22Rv1 (cell line): Measurements from ENCODE around the gene PCBD2.
A peak's percentile ranks its signal among the peaks of the same experiment; 100 is the strongest.

Source experiments
- CTCF ChIP-seq: fragments of 450-650 bp; IDR thresholded peaks from 2 replicates; pipeline ENCODE4 v1.5.1; 2017; ENCODE audit warnings: mild to moderate bottlenecking
- ZFX ChIP-seq: fragments of 450-650 bp; IDR thresholded peaks from 2 replicates; pipeline ENCODE4 v1.6.1; 2017; ENCODE audit warnings: antibody characterized with exemption, borderline replicate concordance

GRCh38 chr5:134905246-134905996, 490 bp downstream of the PCBD2 start:
- peak; percentile 84 for TF ChIP-seq CTCF
- TF ChIP-seq ZFX, result no peak
